MG63 (cell line): ENCODE measurements around the gene KLHL2. TPM values are rescaled to one million over a fixed set of nuclear protein-coding genes. Genes with fewer than 3 reads are reported as not detected.

Experiments used
- DNase-seq: peaks from one replicate; pipeline ENCODE4 v3.0.0-alpha.2; 2020
- H3K27me3 ChIP-seq: fragments of 250-450 bp; sonication (Bioruptor Pico); 2 replicates; pipeline ENCODE4 v1.5.1; 2020; ENCODE audit warnings: mild to moderate bottlenecking, moderate library complexity
- H3K36me3 ChIP-seq: fragments of 250-450 bp; sonication (Bioruptor Pico); 2 replicates; pipeline ENCODE4 v1.5.1; 2020; ENCODE audit warnings: mild to moderate bottlenecking, moderate library complexity
- H3K4me3 ChIP-seq: fragments of 250-450 bp; sonication (Bioruptor Pico); 2 replicates; pipeline ENCODE4 v1.5.1; 2020; ENCODE audit warnings: mild to moderate bottlenecking, moderate library complexity
- H3K9me3 ChIP-seq: fragments of 250-450 bp; sonication (Bioruptor Pico); 2 replicates; pipeline ENCODE4 v1.5.1; 2020; ENCODE audit warnings: mild to moderate bottlenecking, moderate library complexity
- total RNA-seq: library from RNA; depleted of rRNA; stranded (reverse); fragments of >200 nt; shearing (Covaris generic); gene quantifications from 2 replicates; pipeline ENCODE4 v1.2.3, GENCODE V29; 2014; ENCODE audit warnings: low replicate concordance

Gene KLHL2
- total RNA-seq, 1 experiment from 2014 or later: 4.8 TPM

GRCh38 chr4:165293927-165294649 is 86.7 kb downstream of the KLHL2 start:
- H3K9me3 ChIP-seq: no peaks in the 10 kb centered on the region
- DNase-seq: no peak
- H3K27me3 ChIP-seq: no peaks in the 10 kb centered on the region
- no peaks in the 10 kb centered on the region for H3K36me3 ChIP-seq
- no peak overlapping the region for H3K4me3 ChIP-seq

GRCh38 chr4:165294907-165295306 is 87.5 kb downstream of the KLHL2 start:
- Histone ChIP-seq H3K4me3 (no peak overlapping the region), H3K36me3 (no peaks in the 10 kb centered on the region), H3K9me3 (no peaks in the 10 kb centered on the region), H3K27me3 (no peaks in the 10 kb centered on the region)
- no peak for DNase-seq

GRCh38 chr4:165297626-165298025 is 90.3 kb downstream of the KLHL2 start:
- no peaks in the 10 kb centered on the region for H3K27me3 ChIP-seq
- no peaks in the 10 kb centered on the region for H3K36me3 ChIP-seq
- H3K9me3 ChIP-seq: no peaks in the 10 kb centered on the region
- H3K4me3 ChIP-seq: no peak overlapping the region
- DNase-seq: no peak

- no peaks in the 10 kb centered on the region for H3K27me3 ChIP-seq
- DNase-seq: no peak
- H3K9me3 ChIP-seq: no peaks in the 10 kb centered on the region
- no peaks in the 10 kb centered on the region for H3K36me3 ChIP-seq
- H3K4me3 ChIP-seq: no peak overlapping the region
Measured at GRCh38 chr4:165299399-165300060, 92.2 kb downstream of the KLHL2 start.

- Histone ChIP-seq H3K4me3 (peak overlapping the region; percentile 42), H3K9me3 (no peaks in the 10 kb centered on the region), H3K27me3 (no peaks in the 10 kb centered on the region), H3K36me3 (no peaks in the 10 kb centered on the region)
- no peak for DNase-seq
Measured at GRCh38 chr4:165301833-165302232, 94.5 kb downstream of the KLHL2 start.

GRCh38 chr4:165302658-165303057 is 95.3 kb downstream of the KLHL2 start:
- no peaks in the 10 kb centered on the region for H3K27me3 ChIP-seq
- no peaks in the 10 kb centered on the region for H3K9me3 ChIP-seq
- no peak overlapping the region for H3K4me3 ChIP-seq
- no peaks in the 10 kb centered on the region for H3K36me3 ChIP-seq
- DNase-seq: no peak

GRCh38 chr4:165308166-165308565 is 100.8 kb downstream of the KLHL2 start:
- Histone ChIP-seq H3K9me3 (no peaks in the 10 kb centered on the region), H3K4me3 (no peak overlapping the region), H3K36me3 (no peaks in the 10 kb centered on the region), H3K27me3 (no peaks in the 10 kb centered on the region)
- DNase-seq: no peak

GRCh38 chr4:165308606-165309005 is 101.2 kb downstream of the KLHL2 start:
- Histone ChIP-seq H3K36me3 (no peaks in the 10 kb centered on the region), H3K9me3 (no peaks in the 10 kb centered on the region), H3K27me3 (no peaks in the 10 kb centered on the region), H3K4me3 (no peak overlapping the region)
- no peak for DNase-seq

- H3K27me3 ChIP-seq: no peaks in the 10 kb centered on the region
- no peaks in the 10 kb centered on the region for H3K36me3 ChIP-seq
- no peaks in the 10 kb centered on the region for H3K9me3 ChIP-seq
- DNase-seq: no peak
- no peak overlapping the region for H3K4me3 ChIP-seq
Measured at GRCh38 chr4:165309456-165309855, 102.1 kb downstream of the KLHL2 start.

GRCh38 chr4:165312506-165312905 is 105.1 kb downstream of the KLHL2 start:
- no peak overlapping the region for H3K4me3 ChIP-seq
- no peak for DNase-seq
- H3K36me3 ChIP-seq: no peaks in the 10 kb centered on the region
- H3K9me3 ChIP-seq: no peaks in the 10 kb centered on the region
- no peaks in the 10 kb centered on the region for H3K27me3 ChIP-seq

- DNase-seq: no peak
- H3K4me3 ChIP-seq: no peak overlapping the region
Measured at GRCh38 chr4:165319030-165319429, 111.7 kb downstream of the KLHL2 start.

GRCh38 chr4:165319509-165319908 is 112.1 kb downstream of the KLHL2 start:
- Histone ChIP-seq H3K4me3 (no peak overlapping the region), H3K27me3 (no peaks in the 10 kb centered on the region), H3K9me3 (no peaks in the 10 kb centered on the region), H3K36me3 (no peaks in the 10 kb centered on the region; the same call in 1 of the 2 replicates)
- no peak for DNase-seq

More at GRCh38 chr4:165319030-165319429, 111.7 kb downstream of the KLHL2 start:
- Histone ChIP-seq H3K27me3 (no peaks in the 10 kb centered on the region), H3K9me3 (no peaks in the 10 kb centered on the region), H3K36me3 (no peaks in the 10 kb centered on the region)

GRCh38 chr4:165324236-165324917 is 117.0 kb downstream of the KLHL2 start:
- Histone ChIP-seq H3K36me3 (peaks cover 3% of the 10 kb centered on the region; the same call in 1 of the 2 replicates), H3K4me3 (no peak overlapping the region), H3K9me3 (peaks cover 9% of the 10 kb centered on the region), H3K27me3 (no peaks in the 10 kb centered on the region)
- DNase-seq: no peak

- peaks cover 9% of the 10 kb centered on the region for H3K9me3 ChIP-seq
- H3K27me3 ChIP-seq: no peaks in the 10 kb centered on the region
- H3K4me3 ChIP-seq: no peak overlapping the region
- H3K36me3 ChIP-seq: peaks cover 3% of the 10 kb centered on the region; the same call in 1 of the 2 replicates
- DNase-seq: no peak
Measured at GRCh38 chr4:165324918-165325304, 117.5 kb downstream of the KLHL2 start.

GRCh38 chr4:165325732-165326512 is 118.6 kb downstream of the KLHL2 start:
- Histone ChIP-seq H3K36me3 (peaks cover 3% of the 10 kb centered on the region), H3K27me3 (no peaks in the 10 kb centered on the region), H3K4me3 (no peak overlapping the region; the same call in 1 of the 2 replicates), H3K9me3 (peaks cover 9% of the 10 kb centered on the region)
- DNase-seq: peak; percentile 28

- Histone ChIP-seq H3K36me3 (peaks cover 3% of the 10 kb centered on the region), H3K4me3 (peak overlapping the region; percentile 93), H3K27me3 (no peaks in the 10 kb centered on the region), H3K9me3 (peaks cover 9% of the 10 kb centered on the region)
- DNase-seq: peak; percentile 7
Measured at GRCh38 chr4:165326831-165327210, 119.5 kb downstream of the KLHL2 start.
